Measurements from ENCODE around the gene AMIGO3. TPM values are rescaled to one million over a fixed set of nuclear protein-coding genes. Genes with fewer than 3 reads are reported as not detected.
A peak's percentile ranks its signal among the peaks of the same experiment; 100 is the strongest.

AMIGO3 gene
- total RNA-seq, 2 donors from 2014 or later = 1.4 to 12.4 TPM

DNA sequence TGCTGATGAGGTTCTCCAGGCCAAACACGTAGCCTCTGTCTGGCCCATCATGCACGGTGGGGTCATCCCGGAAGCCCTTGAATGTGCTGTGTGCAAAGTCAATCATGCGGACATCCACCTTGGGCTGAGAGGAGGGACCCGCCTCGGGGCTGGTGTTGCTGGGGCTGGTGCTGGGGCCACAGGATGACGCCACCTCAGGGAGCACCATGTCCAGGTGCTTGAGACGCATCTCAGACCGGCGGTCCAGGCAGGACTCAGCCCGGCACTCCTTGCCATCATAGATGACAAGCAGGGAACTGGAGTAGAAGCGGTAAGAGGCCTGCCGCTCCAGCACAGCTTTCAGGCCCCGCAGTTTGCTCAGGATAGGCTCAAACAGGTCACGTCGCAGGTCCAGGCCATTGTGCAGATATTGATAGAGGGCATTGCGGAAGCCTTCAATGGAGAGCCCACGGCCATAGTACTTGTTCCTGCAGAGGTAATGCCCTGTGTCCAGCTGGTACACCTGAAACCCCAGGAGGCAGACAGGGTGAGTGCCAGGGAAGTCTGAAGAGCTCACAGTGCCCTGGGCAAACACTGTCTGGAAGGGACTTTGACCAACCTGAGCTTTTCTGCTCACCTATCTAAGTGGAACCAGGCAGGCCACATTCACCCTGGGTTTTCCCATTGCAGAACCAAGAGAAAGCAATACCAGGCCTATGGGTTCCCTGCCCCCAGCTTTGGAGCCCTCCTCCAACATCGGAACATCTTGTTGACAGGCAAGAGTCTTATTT lies 7.9 kb upstream of the AMIGO3 start:
- Histone ChIP-seq H3K9me3 (no peaks in the 10 kb centered on the region), H3K4me3 (no peak overlapping the region), H3K36me3 (peaks cover 0 to 16% of the 10 kb centered on the region in 2 donors), H3K27ac (no peak overlapping the region), H3K27me3 (replicated peaks; ENCODE audit: insufficient read depth) (no peaks in the 10 kb centered on the region), H3K4me1 (replicated peaks) (peaks cover 11% of the 10 kb centered on the region)
- intact Hi-C loops (cut with DNase I) = no loop called here
- DNase-seq (ENCODE audit: low spot score) = no peak
- TF ChIP-seq CTCF (IDR thresholded peaks at IDR 0.05) (no peak), POLR2A (IDR thresholded peaks at IDR 0.05) (no peak), POLR2AphosphoS5 (IDR thresholded peaks at IDR 0.05) (no peak)
- WGBS = 93% methylated on average over 13 of the region's 19 CpGs

DNA sequence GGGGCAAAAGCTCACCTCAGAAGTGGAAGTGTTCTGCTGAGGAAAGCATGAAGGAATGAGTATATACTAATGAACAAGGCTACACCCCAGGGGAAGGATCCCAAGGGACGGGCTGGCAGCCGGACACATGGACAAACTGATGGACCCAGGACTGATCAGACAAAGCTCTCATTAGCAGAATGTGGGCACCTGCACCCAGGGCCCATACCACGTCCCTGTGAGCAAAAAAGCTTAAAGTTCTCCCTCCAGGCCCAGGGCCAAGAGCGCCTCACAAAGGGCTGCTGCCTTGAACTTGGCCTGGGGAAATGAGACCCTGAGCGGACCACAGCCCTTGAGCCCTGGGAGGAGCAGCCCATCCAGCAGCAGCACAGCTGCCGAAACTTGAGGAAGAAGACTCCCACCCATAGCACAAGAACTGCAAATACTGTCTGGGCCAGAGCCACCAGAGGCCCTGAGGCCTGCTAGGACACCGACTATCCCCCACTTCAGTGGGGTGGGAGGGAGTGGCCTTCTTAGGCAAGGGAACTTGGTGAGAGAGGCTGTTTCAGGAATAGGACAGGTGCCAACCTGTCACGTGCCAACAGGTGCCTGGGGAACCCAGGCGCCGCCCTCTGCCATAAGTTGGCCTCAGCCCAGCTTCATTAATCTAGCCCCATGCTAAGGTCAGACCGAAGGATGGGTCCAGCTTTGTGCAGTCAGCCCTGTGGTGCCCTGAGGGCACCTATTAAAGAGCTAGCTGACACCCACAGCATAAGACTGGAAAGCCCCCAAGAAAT lies 6.6 kb upstream of the AMIGO3 start:
- WGBS = 86% methylated on average over 11 of the region's 11 CpGs
- H3K27ac ChIP-seq = no peak overlapping the region
- no peak for DNase-seq (ENCODE audit: low spot score)
- no peak overlapping the region for H3K4me3 ChIP-seq
- no peaks in the 10 kb centered on the region for H3K27me3 ChIP-seq (replicated peaks; ENCODE audit: insufficient read depth)
- peaks cover 0 to 18% of the 10 kb centered on the region in 2 donors for H3K36me3 ChIP-seq
- H3K9me3 ChIP-seq = no peaks in the 10 kb centered on the region
- peaks cover 14% of the 10 kb centered on the region for H3K4me1 ChIP-seq (replicated peaks)
- intact Hi-C loops (cut with DNase I) = no loop called here
- no peak for TF ChIP-seq CTCF (IDR thresholded peaks at IDR 0.05)
- TF ChIP-seq POLR2A (IDR thresholded peaks at IDR 0.05) = no peak
- no peak for TF ChIP-seq POLR2AphosphoS5 (IDR thresholded peaks at IDR 0.05)

DNA sequence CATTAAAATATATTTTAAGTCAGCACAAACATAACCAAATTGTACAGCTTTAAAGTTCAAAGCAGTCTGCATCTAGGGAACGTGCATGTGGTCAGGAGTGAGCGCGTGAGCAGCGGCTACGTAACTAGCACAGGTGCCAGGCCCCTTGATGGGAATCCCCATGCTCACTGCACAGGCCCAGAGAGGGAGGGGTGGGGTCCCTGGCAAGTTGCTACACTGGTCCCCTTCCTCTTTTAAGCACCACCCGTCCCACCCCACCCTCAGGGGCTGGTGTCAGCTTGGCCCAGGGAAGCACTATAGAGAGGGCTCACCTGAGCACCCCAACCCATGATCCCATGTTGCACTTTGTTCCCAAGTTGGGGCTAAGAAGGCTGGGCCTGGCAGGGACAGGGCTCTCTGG lies 5.1 kb upstream of the AMIGO3 start:
- Histone ChIP-seq H3K4me1 (replicated peaks) (peaks cover 14% of the 10 kb centered on the region), H3K36me3 (peaks cover 0 to 18% of the 10 kb centered on the region in 2 donors), H3K27ac (peak overlapping the region; percentile 97 to 98), H3K27me3 (replicated peaks; ENCODE audit: insufficient read depth) (no peaks in the 10 kb centered on the region), H3K4me3 (peak overlapping the region; percentile 92 to 96), H3K9me3 (no peaks in the 10 kb centered on the region)
- 20% methylated on average over 6 of the region's 6 CpGs for WGBS
- no peak for TF ChIP-seq POLR2A (IDR thresholded peaks at IDR 0.05)
- TF ChIP-seq CTCF (IDR thresholded peaks at IDR 0.05) = no peak
- no peak for TF ChIP-seq POLR2AphosphoS5 (IDR thresholded peaks at IDR 0.05)
- DNase-seq (ENCODE audit: low spot score) = no peak
- intact Hi-C loops (cut with DNase I) = loop anchor here (5.0 kb wide), 1 partner anchor 63 kb away; the partner anchor contains the start of gene IP6K1

DNA sequence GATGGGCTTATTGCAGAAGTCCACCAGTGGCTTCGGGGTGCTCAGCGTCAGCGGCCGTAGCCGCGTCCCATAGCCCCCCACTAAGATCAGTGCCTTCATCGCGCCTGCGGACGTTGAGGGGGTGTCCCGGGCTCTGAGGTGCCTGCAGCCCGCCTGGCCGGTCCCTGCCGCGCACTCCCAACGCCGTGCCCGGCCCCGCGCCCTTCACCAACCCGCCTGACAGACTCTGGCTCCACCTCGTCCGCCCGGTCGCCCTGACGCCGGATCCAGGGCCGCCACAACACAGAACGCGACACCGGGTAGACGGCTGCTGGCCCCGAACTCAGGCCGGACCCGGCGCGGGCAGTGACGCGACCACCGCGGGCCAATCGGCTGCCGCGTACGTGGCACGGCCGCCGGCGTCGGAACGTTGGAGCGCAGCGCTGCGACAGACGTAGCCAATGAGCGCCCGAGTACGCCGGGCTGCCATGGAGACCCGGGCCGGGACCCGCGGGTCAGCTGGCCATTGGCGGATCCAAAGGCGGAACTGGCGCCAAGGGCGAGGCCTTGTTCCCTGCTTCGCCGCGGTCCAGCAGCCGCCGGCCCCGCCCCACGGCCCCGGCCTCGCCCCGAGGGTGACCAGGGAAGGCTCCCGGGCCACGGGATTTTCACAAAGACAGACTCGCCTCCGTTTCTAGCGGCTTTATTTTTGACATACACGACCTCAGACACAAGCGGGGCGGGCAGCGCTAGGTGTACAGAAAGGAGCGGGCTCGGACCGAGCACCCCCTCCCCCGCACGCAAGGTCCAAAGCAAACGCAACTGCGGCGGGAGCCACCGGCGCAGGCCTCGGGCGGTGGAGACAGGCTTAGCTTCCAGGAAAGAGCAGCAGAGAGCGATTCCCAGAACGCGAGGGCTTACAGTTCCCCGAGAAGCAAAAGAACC lies 4.4 kb upstream of the AMIGO3 start, which contains the start of gene GMPPB:
Gene GMPPB (minus strand): TSS at position 324 of the 924 bp plus-strand sequence. CDS start 225 bp downstream, at position 99.
- Histone ChIP-seq H3K27ac (peak within 1 kb of the TSS; percentile 97 to 98), H3K4me3 (peak within 1 kb of the TSS; percentile 92 to 96), H3K36me3 (peaks cover 0 to 18% of the 10 kb centered on the region in 2 donors), H3K9me3 (no peaks in the 10 kb centered on the region), H3K27me3 (replicated peaks; ENCODE audit: insufficient read depth) (no peaks in the 10 kb centered on the region), H3K4me1 (replicated peaks) (peaks cover 17% of the 10 kb centered on the region)
- DNase-seq (ENCODE audit: low spot score) = peak; percentile 97
- WGBS = under 1% methylated on average over 78 of the region's 102 CpGs
- TF ChIP-seq CTCF (IDR thresholded peaks at IDR 0.05) (no peak), POLR2AphosphoS5 (IDR thresholded peaks at IDR 0.05) (peak; percentile 81), POLR2A (IDR thresholded peaks at IDR 0.05) (peak; percentile 66)
- intact Hi-C loops (cut with DNase I) = loop anchor here (5.0 kb wide), 1 partner anchor 63 kb away; the partner anchor contains the start of gene IP6K1

Measured in prostate gland (tissue), 2 donors.